GM23338 (cell line): ENCODE measurements around the gene KCNG3. TPM values are rescaled to one million over a fixed set of nuclear protein-coding genes. Genes with fewer than 3 reads are reported as not detected.
"Not testable (repeated sequence)": the region's sequence is repeated elsewhere in the genome, so short reads cannot be mapped to it uniquely, and the experiment has no call there.

Experiments used
- ATAC-seq: fragments of 200-7000 bp; cut with Tn5 transposase; 3 replicates; pipeline ENCODE4 v1.9.1; 2020
- DNase-seq: peaks from one replicate; pipeline ENCODE4 v3.0.0-alpha.2; 2015; ENCODE audit warnings: low spot score
- H2AFZ ChIP-seq: fragments of 200-600 bp; sonication (generic); 2 replicates; pipeline ENCODE4 v1.8.0; 2016; ENCODE audit warnings: antibody characterized with exemption, mild to moderate bottlenecking, moderate library complexity
- H3F3A ChIP-seq: fragments of 200-600 bp; sonication (generic); replicated peaks from 2 replicates; pipeline ENCODE4 v1.8.0; 2017; ENCODE audit warnings: antibody characterized with exemption, mixed run types, low read depth
- H3K27ac ChIP-seq: fragments of 200-600 bp; sonication (generic); 2 replicates; pipeline ENCODE4 v1.6.1; 2016; ENCODE audit warnings: low read depth
- H3K27me3 ChIP-seq: fragments of 200-600 bp; sonication (generic); 2 replicates; pipeline ENCODE4 v1.8.0; 2016; ENCODE audit warnings: mild to moderate bottlenecking, mixed run types, moderate library complexity; ENCODE audit not compliant: insufficient read depth
- H3K36me3 ChIP-seq: fragments of 200-600 bp; sonication (generic); 2 replicates; pipeline ENCODE4 v1.8.0; 2016; ENCODE audit warnings: mild to moderate bottlenecking; ENCODE audit not compliant: insufficient read depth
- H3K4me1 ChIP-seq: fragments of 200-600 bp; sonication (generic); 2 replicates; pipeline ENCODE4 v1.8.0; 2016; ENCODE audit warnings: mild to moderate bottlenecking, moderate library complexity; ENCODE audit not compliant: insufficient read depth
- H3K4me2 ChIP-seq: fragments of 200-600 bp; sonication (generic); 2 replicates; pipeline ENCODE4 v1.7.1; 2017; ENCODE audit warnings: mixed run types
- H3K4me3 ChIP-seq: fragments of 200-600 bp; sonication (generic); 2 replicates; pipeline ENCODE4 v1.6.1; 2016; ENCODE audit warnings: mixed run types
- H3K79me2 ChIP-seq: fragments of 200-600 bp; sonication (generic); replicated peaks from 2 replicates; pipeline ENCODE4 v1.8.0; 2017; ENCODE audit warnings: mild to moderate bottlenecking; ENCODE audit not compliant: insufficient read depth
- H3K9me2 ChIP-seq: fragments of 200-600 bp; sonication (generic); 2 replicates; pipeline ENCODE4 v1.8.0; 2017; ENCODE audit not compliant: insufficient read depth
- H4K20me1 ChIP-seq: fragments of 200-600 bp; sonication (generic); replicated peaks from 2 replicates; pipeline ENCODE4 v1.8.0; 2017; ENCODE audit warnings: mild to moderate bottlenecking; ENCODE audit not compliant: insufficient read depth
- H3K27ac Mint-ChIP-seq: 2 replicates; pipeline ENCODE4 v1.8.0; 2020; ENCODE audit warnings: inconsistent platforms, mild to moderate bottlenecking, moderate library complexity, mixed read lengths
- H3K27me3 Mint-ChIP-seq: 3 replicates; pipeline ENCODE4 v1.8.0; 2022; ENCODE audit warnings: low read depth, mild to moderate bottlenecking, moderate library complexity, mixed read lengths, inconsistent platforms; ENCODE audit not compliant: insufficient read depth, poor library complexity
- H3K36me3 Mint-ChIP-seq: 3 replicates; pipeline ENCODE4 v1.8.0; 2021; ENCODE audit warnings: low read depth, mild to moderate bottlenecking, inconsistent platforms, moderate library complexity, mixed read lengths
- H3K4me1 Mint-ChIP-seq: 3 replicates; pipeline ENCODE4 v1.8.0; 2020; ENCODE audit warnings: mild to moderate bottlenecking, inconsistent platforms, mixed read lengths
- H3K4me3 Mint-ChIP-seq: 3 replicates; pipeline ENCODE4 v1.8.0; 2021; ENCODE audit warnings: moderate library complexity, mild to moderate bottlenecking, inconsistent platforms, mixed read lengths
- H3K9me3 Mint-ChIP-seq: 3 replicates; pipeline ENCODE4 v1.8.0; 2020; ENCODE audit warnings: moderate library complexity, mild to moderate bottlenecking, inconsistent platforms, mixed read lengths
- EZH2 ChIP-seq: fragments of 200-600 bp; sonication (generic); IDR thresholded peaks from one replicate; pipeline ENCODE4 v1.8.0; 2017; ENCODE audit warnings: antibody characterized with exemption, mild to moderate bottlenecking, low read depth; ENCODE audit not compliant: unreplicated experiment
- NANOG ChIP-seq: IDR thresholded peaks from 2 replicates; pipeline ENCODE4 v1.6.1; 2016; ENCODE audit warnings: antibody characterized with exemption, borderline replicate concordance
- STAT1 ChIP-seq: IDR thresholded peaks from one replicate; pipeline ENCODE4 v1.6.1; 2016; ENCODE audit warnings: antibody characterized with exemption; ENCODE audit not compliant: unreplicated experiment
- ZNF331 ChIP-seq: fragments of 250-450 bp; sonication (Bioruptor Pico); IDR thresholded peaks from 2 replicates; pipeline ENCODE4 v1.5.0; 2020; ENCODE audit warnings: low read depth, mild to moderate bottlenecking, moderate library complexity
- polyA plus RNA-seq: library from polyadenylated mRNA; unstranded; fragments of >200 nt; fragmentation: Nextera tagmentation; extraction: Ambion mirVana; gene quantifications from 2 replicates; pipeline ENCODE4 v1.2.1, GENCODE V29; 2016
- total RNA-seq: library from RNA; depleted of rRNA; stranded (reverse); fragments of >200 nt; shearing (Covaris generic); gene quantifications from 2 replicates; pipeline ENCODE4 v1.2.3, GENCODE V29; 2014

Gene KCNG3
- total and polyA plus RNA-seq, 2 experiments from 2014 or later: 2.5 to 36.2 TPM

GRCh38 chr2:42404676-42405075 lies 89.1 kb downstream of the KCNG3 start:
- Histone ChIP-seq H3F3A (peaks cover 4% of the 10 kb centered on the region; the same call in 1 of the 2 replicates), H4K20me1 (no peaks in the 10 kb centered on the region), H3K79me2 (no peaks in the 10 kb centered on the region), H3K9me2 (no peaks in the 10 kb centered on the region), H3K27ac (no peak overlapping the region; the same call in 1 of the 2 replicates), H3K4me1 (no peaks in the 10 kb centered on the region), H2AFZ (no peak overlapping the region), H3K27me3 (no peaks in the 10 kb centered on the region), H3K4me2 (no peak overlapping the region), H3K4me3 (no peak overlapping the region), H3K36me3 (no peaks in the 10 kb centered on the region)
- peaks cover 2% of the 10 kb centered on the region for H3K27me3 Mint-ChIP-seq
- DNase-seq (no peak), ATAC-seq (no peak)
- peaks cover 14% of the 10 kb centered on the region for H3K36me3 Mint-ChIP-seq
- peaks cover 13% of the 10 kb centered on the region; the same call in 2 of the 3 replicates for H3K9me3 Mint-ChIP-seq
- no peak for TF ChIP-seq STAT1
- TF ChIP-seq EZH2: no peak
- no peak for TF ChIP-seq ZNF331
- H3K27ac Mint-ChIP-seq: no peak overlapping the region
- no peaks in the 10 kb centered on the region for H3K4me1 Mint-ChIP-seq
- H3K4me3 Mint-ChIP-seq: no peak overlapping the region

GRCh38 chr2:42401773-42402172 lies 92.0 kb downstream of the KCNG3 start:
- Histone ChIP-seq H3K4me3 (no peak overlapping the region), H3K4me2 (no peak overlapping the region), H3K36me3 (no peaks in the 10 kb centered on the region), H3K9me2 (no peaks in the 10 kb centered on the region), H3K27ac (no peak overlapping the region), H4K20me1 (no peaks in the 10 kb centered on the region), H3K79me2 (no peaks in the 10 kb centered on the region), H3K27me3 (no peaks in the 10 kb centered on the region), H3K4me1 (no peaks in the 10 kb centered on the region), H3F3A (peaks cover 4% of the 10 kb centered on the region; the same call in 1 of the 2 replicates), H2AFZ (no peak overlapping the region)
- Mint-ChIP-seq H3K27ac (no peak overlapping the region), H3K4me3 (no peak overlapping the region), H3K4me1 (no peaks in the 10 kb centered on the region), H3K9me3 (no peaks in the 10 kb centered on the region), H3K27me3 (peaks cover 2% of the 10 kb centered on the region), H3K36me3 (no peaks in the 10 kb centered on the region)
- no peak for ATAC-seq
- no peak for TF ChIP-seq NANOG
- DNase-seq: no peak

- not testable (repeated sequence) for ATAC-seq, H3K4me1 Mint-ChIP-seq, H3K79me2 ChIP-seq, H3K9me2 ChIP-seq, H3K9me3 Mint-ChIP-seq, H3K27me3 Mint-ChIP-seq, H4K20me1 ChIP-seq, H3F3A ChIP-seq, DNase-seq, H3K36me3 Mint-ChIP-seq, H3K4me3 ChIP-seq, H3K36me3 ChIP-seq, H3K27ac ChIP-seq, H3K4me3 Mint-ChIP-seq, H3K27ac Mint-ChIP-seq, H3K4me2 ChIP-seq, H3K27me3 ChIP-seq, H2AFZ ChIP-seq, H3K4me1 ChIP-seq
Observed at GRCh38 chr2:42398052-42398451, 95.7 kb downstream of the KCNG3 start.

- not testable (repeated sequence) for H3K9me3 Mint-ChIP-seq, H3K27ac Mint-ChIP-seq, DNase-seq, ATAC-seq, H3K4me2 ChIP-seq, H3F3A ChIP-seq, H2AFZ ChIP-seq, H3K79me2 ChIP-seq, H3K4me1 ChIP-seq, H3K4me3 ChIP-seq, H3K36me3 Mint-ChIP-seq, H3K27ac ChIP-seq, H3K9me2 ChIP-seq, H3K36me3 ChIP-seq, H3K27me3 Mint-ChIP-seq, H3K4me3 Mint-ChIP-seq, H4K20me1 ChIP-seq, H3K27me3 ChIP-seq
- peaks cover 15% of the 10 kb centered on the region for H3K4me1 Mint-ChIP-seq
Observed at GRCh38 chr2:42393320-42393719, 100.5 kb downstream of the KCNG3 start.
